Kidney epithelial cell (primary cell): ENCODE results near the gene PARK7. TPM values are rescaled to one million over a fixed set of nuclear protein-coding genes. Genes with fewer than 3 reads are reported as not detected.

Experiments used
- DNase-seq: peaks from one replicate; pipeline ENCODE4 v3.0.0-alpha.2; 2010; ENCODE audit warnings: low read depth
- H3K27me3 ChIP-seq: 2 replicates; pipeline ENCODE4 v1.6.0; 2011; ENCODE audit warnings: low read length; ENCODE audit not compliant: control insufficient read depth, insufficient read depth
- H3K36me3 ChIP-seq: 2 replicates; pipeline ENCODE4 v1.5.1; 2011; ENCODE audit warnings: low read length; ENCODE audit not compliant: control insufficient read depth, insufficient read depth
- H3K4me3 ChIP-seq: 2 replicates; pipeline ENCODE4 v1.5.1; 2011; ENCODE audit warnings: low read depth, mild to moderate bottlenecking, control low read depth, low read length
- CTCF ChIP-seq: IDR thresholded peaks from 2 replicates; pipeline ENCODE4 v1.5.1; 2011; ENCODE audit warnings: mild to moderate bottlenecking, moderate library complexity, low read length, control low read depth, inconsistent platforms; ENCODE audit not compliant: insufficient read depth, poor library complexity, severe bottlenecking
- total RNA-seq: library from RNA; depleted of rRNA; stranded (reverse); fragments of >200 nt; gene quantifications from 2 replicates; pipeline ENCODE4 v1.2.3, GENCODE V29; 2015

Gene PARK7
- total RNA-seq, 1 donor from 2014 or later: 228 TPM

- H3K36me3 ChIP-seq: peaks cover 8% of the 10 kb centered on the region
- no peak overlapping the region for H3K4me3 ChIP-seq
- DNase-seq: no peak
Observed at GRCh38 chr1:7983086-7983778, 21.7 kb downstream of the PARK7 start.

GRCh38 chr1:7984811-7985210 is 23.3 kb downstream of the PARK7 start:
- no peak for TF ChIP-seq CTCF
- Histone ChIP-seq H3K27me3 (no peaks in the 10 kb centered on the region), H3K4me3 (no peak overlapping the region), H3K36me3 (peaks cover 8% of the 10 kb centered on the region)
- DNase-seq: no peak

More at GRCh38 chr1:7983086-7983778, 21.7 kb downstream of the PARK7 start:
- H3K27me3 ChIP-seq: no peaks in the 10 kb centered on the region
- no peak for TF ChIP-seq CTCF

- no peak for DNase-seq
- Histone ChIP-seq H3K36me3 (peaks cover 7% of the 10 kb centered on the region), H3K4me3 (no peak overlapping the region), H3K27me3 (no peaks in the 10 kb centered on the region)
- TF ChIP-seq CTCF: no peak
Observed at GRCh38 chr1:7985851-7986612, 24.5 kb downstream of the PARK7 start.

DNA sequence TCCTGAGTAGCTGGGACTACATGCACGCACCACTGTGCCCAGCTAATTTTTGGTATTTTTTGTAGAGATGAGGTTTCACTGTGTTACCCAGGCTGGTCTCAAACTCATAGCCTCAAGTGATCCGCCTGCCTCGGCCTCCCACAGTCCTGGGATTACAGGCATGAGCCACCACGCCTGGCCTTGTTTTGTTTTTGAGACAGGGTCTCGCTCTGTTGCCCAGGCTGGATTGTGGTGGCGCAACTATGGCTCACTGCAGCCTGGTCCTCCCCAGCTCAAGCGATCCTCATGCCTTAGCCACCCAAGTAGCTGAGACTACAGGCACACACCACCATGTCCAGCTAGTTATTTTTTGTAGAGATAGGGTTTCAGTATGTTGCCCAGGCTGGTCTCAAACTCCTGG is 26.0 kb downstream of the PARK7 start:
- no peak overlapping the region for H3K4me3 ChIP-seq
- H3K36me3 ChIP-seq: peaks cover 6% of the 10 kb centered on the region
- no peak for DNase-seq
- H3K27me3 ChIP-seq: no peaks in the 10 kb centered on the region
- no peak for TF ChIP-seq CTCF

GRCh38 chr1:7988576-7988975 is 27.1 kb downstream of the PARK7 start:
- Histone ChIP-seq H3K27me3 (no peaks in the 10 kb centered on the region), H3K36me3 (peaks cover 2% of the 10 kb centered on the region), H3K4me3 (no peak overlapping the region)
- TF ChIP-seq CTCF: no peak
- DNase-seq: no peak
